IgD-negative memory B cell (primary cell): ENCODE measurements around the gene KAZN. TPM values are rescaled to one million over a fixed set of nuclear protein-coding genes. Genes with fewer than 3 reads are reported as not detected.

Experiments
- H3K27ac Mint-ChIP-seq, 3 donors: one replicate each; pipeline ENCODE4 v1.8.0; 2020 to 2022; ENCODE audit warnings: mild to moderate bottlenecking in 3 of 3, mixed read lengths in 3 of 3, moderate library complexity in 1 of 3
- H3K27me3 Mint-ChIP-seq: one replicate; pipeline ENCODE4 v1.8.0; 2021; ENCODE audit warnings: mixed read lengths
- H3K36me3 Mint-ChIP-seq: one replicate; pipeline ENCODE4 v1.8.0; 2020; ENCODE audit warnings: mild to moderate bottlenecking, mixed read lengths
- H3K4me1 Mint-ChIP-seq, 3 donors: one replicate each; pipeline ENCODE4 v1.8.0; 2020 to 2022; ENCODE audit warnings: mixed read lengths in 3 of 3, mild to moderate bottlenecking in 1 of 3
- H3K4me3 Mint-ChIP-seq, 4 donors: one replicate each; pipeline ENCODE4 v1.8.0; 2020 to 2022; ENCODE audit warnings: mild to moderate bottlenecking in 4 of 4, mixed read lengths in 4 of 4, moderate library complexity in 3 of 4
- H3K9me3 Mint-ChIP-seq, 3 donors: one replicate each; pipeline ENCODE4 v1.8.0; 2020 to 2021; ENCODE audit warnings: mixed read lengths in 3 of 3, mild to moderate bottlenecking in 1 of 3
- polyA plus RNA-seq: library from polyadenylated mRNA; unstranded; fragments of 300-500 nt; fragmentation: Illumina TruSeq; gene quantifications from one replicate; pipeline ENCODE4 v1.2.3, GENCODE V29; 2021

Gene KAZN
- polyA plus RNA-seq, 1 donor from 2014 or later = not detected

DNA sequence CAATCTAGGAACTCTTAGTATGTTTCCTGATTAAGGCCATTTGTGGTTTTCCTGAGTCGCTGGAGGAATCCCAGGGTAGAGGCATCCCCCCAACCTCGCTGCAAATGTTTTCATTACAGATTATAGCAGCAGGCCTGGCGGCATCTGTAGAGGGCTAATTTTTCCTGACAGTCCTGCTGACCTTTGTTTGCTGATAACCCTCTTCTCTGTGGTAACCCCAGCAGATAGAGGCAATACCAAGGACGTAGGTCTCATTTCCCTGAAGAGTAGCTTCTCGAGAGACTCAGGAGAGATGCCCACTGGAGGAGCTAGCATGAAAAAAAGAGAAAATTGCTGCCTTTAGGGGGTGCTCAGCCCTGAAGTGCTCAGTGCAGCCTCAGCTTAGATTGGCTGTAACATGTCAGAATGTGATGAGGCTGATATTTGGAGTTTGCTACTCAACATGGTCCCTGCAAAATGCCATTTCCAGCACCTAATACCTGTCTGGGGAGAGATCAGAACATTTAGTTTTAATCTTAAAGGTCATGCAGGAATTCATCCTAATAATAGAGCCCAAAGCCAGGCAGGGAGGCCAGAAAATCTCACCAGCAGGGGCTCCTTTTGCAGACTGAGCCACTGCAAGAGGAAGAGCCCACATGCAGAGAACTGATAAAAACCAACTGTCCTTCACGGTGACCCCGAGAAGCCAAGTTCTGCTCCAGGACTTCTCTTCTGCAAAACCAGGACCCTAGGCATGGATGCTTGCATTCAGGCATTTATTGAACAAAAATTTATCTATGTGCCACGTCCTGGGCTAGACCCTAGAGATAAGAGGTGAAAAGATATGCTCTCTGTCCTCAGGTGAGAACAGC is 184.5 kb downstream of the KAZN start:
- H3K4me3 Mint-ChIP-seq = peak overlapping the region in 1 of 4 donors; percentile 75
- no peaks in the 10 kb centered on the region for H3K4me1 Mint-ChIP-seq
- H3K36me3 Mint-ChIP-seq = no peaks in the 10 kb centered on the region
- H3K27me3 Mint-ChIP-seq = peaks cover 2% of the 10 kb centered on the region
- no peak overlapping the region for H3K27ac Mint-ChIP-seq
- H3K9me3 Mint-ChIP-seq = peaks cover 0 to 1% (median 0%) of the 10 kb centered on the region in 3 donors

- Mint-ChIP-seq H3K4me3 (peak overlapping the region in 1 of 4 donors; percentile 75), H3K27ac (no peak overlapping the region), H3K27me3 (peaks cover 3% of the 10 kb centered on the region), H3K4me1 (no peaks in the 10 kb centered on the region), H3K9me3 (peaks cover 0 to 1% (median 0%) of the 10 kb centered on the region in 3 donors), H3K36me3 (no peaks in the 10 kb centered on the region)
Observed at GRCh38 chr1:14783592-14783886, 185.1 kb downstream of the KAZN start.

GRCh38 chr1:14784790-14785773 is 186.6 kb downstream of the KAZN start:
- peaks cover 3% of the 10 kb centered on the region for H3K27me3 Mint-ChIP-seq
- H3K4me1 Mint-ChIP-seq = no peaks in the 10 kb centered on the region
- H3K27ac Mint-ChIP-seq = peak overlapping the region in 1 of 3 donors; percentile 21
- no peaks in the 10 kb centered on the region for H3K36me3 Mint-ChIP-seq
- peaks cover 0 to 1% (median 0%) of the 10 kb centered on the region in 3 donors for H3K9me3 Mint-ChIP-seq
- no peak overlapping the region for H3K4me3 Mint-ChIP-seq

- Mint-ChIP-seq H3K27me3 (peaks cover 5% of the 10 kb centered on the region), H3K4me3 (no peak overlapping the region), H3K27ac (no peak overlapping the region), H3K36me3 (no peaks in the 10 kb centered on the region), H3K9me3 (peaks cover 0 to 1% (median 0%) of the 10 kb centered on the region in 3 donors), H3K4me1 (no peaks in the 10 kb centered on the region)
Observed at GRCh38 chr1:14786109-14786675, 187.7 kb downstream of the KAZN start.

DNA sequence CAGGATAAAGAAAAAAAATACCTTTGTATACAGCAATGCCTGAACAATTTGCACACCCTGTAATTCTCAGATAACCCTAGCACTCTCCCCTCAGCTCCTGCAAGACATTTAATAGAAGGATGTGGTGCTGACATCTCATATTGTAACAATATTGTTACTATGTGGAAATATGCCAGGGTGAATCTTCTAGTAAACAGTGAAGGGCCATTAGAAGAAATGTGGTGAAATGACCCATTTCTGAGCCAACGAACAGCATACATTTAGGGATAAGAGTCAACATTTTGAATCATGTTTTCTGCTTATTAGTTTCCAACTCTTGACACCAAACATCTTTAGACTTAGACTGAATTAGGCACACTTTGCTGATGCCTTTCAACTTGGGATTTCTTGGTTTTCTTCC is 188.2 kb downstream of the KAZN start:
- Mint-ChIP-seq H3K4me1 (no peaks in the 10 kb centered on the region), H3K4me3 (no peak overlapping the region), H3K27me3 (peaks cover 5% of the 10 kb centered on the region), H3K9me3 (peaks cover 0 to 1% (median 0%) of the 10 kb centered on the region in 3 donors), H3K27ac (no peak overlapping the region), H3K36me3 (no peaks in the 10 kb centered on the region)

DNA sequence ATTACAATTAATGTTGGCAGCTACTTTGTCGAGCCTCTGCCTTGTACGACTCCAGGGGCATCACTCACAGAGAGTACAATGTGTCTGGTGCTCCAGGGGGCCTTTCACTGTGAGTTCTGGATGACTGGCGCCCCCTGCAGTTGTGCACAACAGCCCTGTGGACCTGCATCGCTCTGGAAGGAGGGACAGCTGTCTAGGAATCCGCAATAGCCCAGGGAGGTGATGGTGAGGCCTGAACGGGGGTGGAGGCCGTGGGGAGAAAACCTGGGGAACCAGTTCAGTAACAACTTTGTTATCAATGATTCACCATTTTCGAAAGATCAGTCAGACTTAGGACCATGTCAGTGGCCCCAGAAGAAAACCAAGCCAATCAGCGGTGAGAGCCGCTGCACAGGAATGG is 189.1 kb downstream of the KAZN start:
- Mint-ChIP-seq H3K27ac (no peak overlapping the region), H3K4me3 (no peak overlapping the region), H3K4me1 (no peaks in the 10 kb centered on the region), H3K36me3 (no peaks in the 10 kb centered on the region), H3K9me3 (peaks cover 0 to 1% (median 0%) of the 10 kb centered on the region in 3 donors), H3K27me3 (peaks cover 5% of the 10 kb centered on the region)

- Mint-ChIP-seq H3K27ac (no peak overlapping the region), H3K27me3 (peaks cover 5% of the 10 kb centered on the region), H3K4me1 (no peaks in the 10 kb centered on the region), H3K36me3 (no peaks in the 10 kb centered on the region), H3K9me3 (peaks cover 0 to 1% (median 0%) of the 10 kb centered on the region in 3 donors), H3K4me3 (no peak overlapping the region)
Observed at GRCh38 chr1:14788080-14788479, 189.6 kb downstream of the KAZN start.

GRCh38 chr1:14790982-14791381 is 192.5 kb downstream of the KAZN start:
- peaks cover 0 to 5% (median 0%) of the 10 kb centered on the region in 3 donors for H3K9me3 Mint-ChIP-seq
- H3K4me3 Mint-ChIP-seq = peak overlapping the region in 1 of 4 donors; percentile 69
- H3K4me1 Mint-ChIP-seq = no peaks in the 10 kb centered on the region
- peaks cover 2% of the 10 kb centered on the region for H3K36me3 Mint-ChIP-seq
- H3K27me3 Mint-ChIP-seq = peaks cover 4% of the 10 kb centered on the region
- H3K27ac Mint-ChIP-seq = no peak overlapping the region

- Mint-ChIP-seq H3K36me3 (peaks cover 2% of the 10 kb centered on the region), H3K27me3 (peaks cover 6% of the 10 kb centered on the region), H3K4me3 (no peak overlapping the region), H3K9me3 (peaks cover 0 to 5% (median 0%) of the 10 kb centered on the region in 3 donors), H3K27ac (no peak overlapping the region), H3K4me1 (no peaks in the 10 kb centered on the region)
Observed at GRCh38 chr1:14791654-14792053, 193.2 kb downstream of the KAZN start.

- Mint-ChIP-seq H3K4me3 (no peak overlapping the region), H3K27me3 (peaks cover 5% of the 10 kb centered on the region), H3K4me1 (no peaks in the 10 kb centered on the region), H3K9me3 (peaks cover 0 to 5% (median 0%) of the 10 kb centered on the region in 3 donors), H3K27ac (no peak overlapping the region), H3K36me3 (peaks cover 2% of the 10 kb centered on the region)
Observed at GRCh38 chr1:14794136-14794768, 195.8 kb downstream of the KAZN start.

GRCh38 chr1:14794906-14795305 is 196.4 kb downstream of the KAZN start:
- no peak overlapping the region for H3K27ac Mint-ChIP-seq
- peaks cover 5% of the 10 kb centered on the region for H3K27me3 Mint-ChIP-seq
- H3K4me3 Mint-ChIP-seq = no peak overlapping the region
- peaks cover 0 to 5% (median 0%) of the 10 kb centered on the region in 3 donors for H3K9me3 Mint-ChIP-seq
- H3K4me1 Mint-ChIP-seq = no peaks in the 10 kb centered on the region
- H3K36me3 Mint-ChIP-seq = peaks cover 2% of the 10 kb centered on the region

DNA sequence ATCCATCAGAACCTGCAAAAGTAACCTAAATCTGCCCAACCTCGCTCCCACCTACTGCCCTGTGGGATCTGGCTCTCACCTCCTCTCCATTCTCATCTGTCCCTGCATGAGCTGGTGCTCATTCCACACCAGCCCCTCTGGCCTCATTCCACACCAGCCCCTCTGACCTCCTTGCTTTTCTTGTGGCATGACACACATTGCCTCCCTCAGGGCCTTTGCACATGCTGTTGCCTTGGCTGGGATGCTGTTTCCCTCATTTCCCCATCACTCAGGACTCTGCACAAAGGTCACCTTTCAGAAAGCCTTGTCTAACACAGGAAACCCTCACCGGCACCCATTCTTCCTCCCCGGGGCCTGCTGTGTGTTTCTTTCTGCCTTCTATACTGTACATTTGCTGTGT is 197.1 kb downstream of the KAZN start:
- peak overlapping the region in 1 of 3 donors; percentile 80 for H3K27ac Mint-ChIP-seq
- no peaks in the 10 kb centered on the region for H3K4me1 Mint-ChIP-seq
- no peak overlapping the region for H3K4me3 Mint-ChIP-seq
- H3K36me3 Mint-ChIP-seq = peaks cover 4% of the 10 kb centered on the region
- peaks cover 0 to 5% (median 0%) of the 10 kb centered on the region in 3 donors for H3K9me3 Mint-ChIP-seq
- H3K27me3 Mint-ChIP-seq = peaks cover 5% of the 10 kb centered on the region

GRCh38 chr1:14800014-14800413 is 201.5 kb downstream of the KAZN start:
- H3K4me3 Mint-ChIP-seq = no peak overlapping the region
- no peak overlapping the region for H3K27ac Mint-ChIP-seq

GRCh38 chr1:14800500-14801076 is 202.1 kb downstream of the KAZN start:
- peaks cover 4% of the 10 kb centered on the region for H3K36me3 Mint-ChIP-seq

More at GRCh38 chr1:14800014-14800413, 201.5 kb downstream of the KAZN start:
- H3K4me1 Mint-ChIP-seq = no peaks in the 10 kb centered on the region
- peaks cover 0 to 5% (median 0%) of the 10 kb centered on the region in 3 donors for H3K9me3 Mint-ChIP-seq
- H3K27me3 Mint-ChIP-seq = peaks cover 5% of the 10 kb centered on the region
- peaks cover 5% of the 10 kb centered on the region for H3K36me3 Mint-ChIP-seq

More at GRCh38 chr1:14800500-14801076, 202.1 kb downstream of the KAZN start:
- peaks cover 0 to 4% (median 0%) of the 10 kb centered on the region in 3 donors for H3K9me3 Mint-ChIP-seq
- H3K27me3 Mint-ChIP-seq = peaks cover 5% of the 10 kb centered on the region
- H3K4me3 Mint-ChIP-seq = no peak overlapping the region
- no peaks in the 10 kb centered on the region for H3K4me1 Mint-ChIP-seq
- no peak overlapping the region for H3K27ac Mint-ChIP-seq
